Esophagus muscularis mucosa (tissue), 4 donors: Measurements from ENCODE around the gene CD40LG. TPM values are rescaled to one million over a fixed set of nuclear protein-coding genes. Genes with fewer than 3 reads are reported as not detected.

Experiments
- DNase-seq: peaks from one replicate; pipeline ENCODE4 v3.0.0-alpha.2; 2017; ENCODE audit errors: extremely low spot score
- H3K27ac ChIP-seq, 4 donors: fragments of 200-600 bp; sonication (generic); replicated peaks in 1 of 4; 1 replicate in 3 of 4; 2 replicates in 1 of 4; pipeline ENCODE4 v1.5.1; 2016 to 2019; ENCODE audit warnings: mild to moderate bottlenecking in 1 of 4
- H3K27me3 ChIP-seq, 4 donors: fragments of 200-600 bp; sonication (generic); one replicate each; pipeline versions ENCODE4 v1.5.1 to v1.6.0; 2016 to 2019
- H3K36me3 ChIP-seq, 4 donors: fragments of 200-600 bp; sonication (generic); one replicate each; pipeline ENCODE4 v1.5.1; 2016 to 2019
- H3K4me1 ChIP-seq, 4 donors: fragments of 200-600 bp; sonication (generic); one replicate each; pipeline ENCODE4 v1.5.1; 2016 to 2019
- H3K4me3 ChIP-seq, 4 donors: fragments of 200-600 bp; sonication (generic); 1 replicate in 2 of 4; 2 replicates in 2 of 4; pipeline ENCODE4 v1.5.1; 2016 to 2019; ENCODE audit warnings: mild to moderate bottlenecking in 4 of 4, moderate library complexity in 1 of 4
- H3K9me3 ChIP-seq, 4 donors: fragments of 200-600 bp; sonication (generic); 1 replicate in 3 of 4; 2 replicates in 1 of 4; pipeline ENCODE4 v1.5.1; 2016 to 2019
- EP300 ChIP-seq: sonication (generic); formaldehyde crosslinking; IDR thresholded peaks from one replicate; pipeline ENCODE4 v1.6.1; 2017; ENCODE audit warnings: antibody characterized with exemption
- POLR2A ChIP-seq: fragments of 450-650 bp; IDR thresholded peaks from one replicate; pipeline ENCODE4 v1.6.1; 2017; ENCODE audit warnings: antibody characterized with exemption, moderate library complexity, mild to moderate bottlenecking, low read depth
- POLR2AphosphoS5 ChIP-seq, 2 donors: sonication (generic); formaldehyde crosslinking; IDR thresholded peaks; one replicate each; pipeline ENCODE4 v1.6.1; 2017; ENCODE audit warnings: antibody characterized with exemption in 2 of 2
- WGBS: methylation state at CpG from one replicate; pipeline ENCODE4 v1.1.5; 2018; 5-methylcytosine and 5-hydroxymethylcytosine counted together
- intact Hi-C: fragments of 100-400 bp; cut with DNase I; formaldehyde crosslinking; loops from one replicate; pipeline ENCODE4 v1.15.1; 2023
- total RNA-seq, 4 donors: library from RNA; depleted of rRNA; stranded (reverse); fragments of >200 nt; gene quantifications; one replicate each; pipeline versions ENCODE4 v1.1.0 to v1.2.1, GENCODE V29; 2016
- TF ChIP-seq, protein P1 (sequence below), 3 experiments: fragments of 200-600 bp in 2 of 3; fragments of 450-650 bp in 1 of 3; sonication (generic) in 2 of 3; IDR thresholded peaks; one replicate each; pipeline ENCODE4 v1.5.1; 2017 to 2019; ENCODE audit warnings: antibody characterized with exemption in 3 of 3, mild to moderate bottlenecking in 2 of 3, moderate library complexity in 1 of 3

The CD40LG gene
- total RNA-seq, 4 donors from 2014 or later, result 0.32 to 0.33 TPM; not detected in 2

DNA sequence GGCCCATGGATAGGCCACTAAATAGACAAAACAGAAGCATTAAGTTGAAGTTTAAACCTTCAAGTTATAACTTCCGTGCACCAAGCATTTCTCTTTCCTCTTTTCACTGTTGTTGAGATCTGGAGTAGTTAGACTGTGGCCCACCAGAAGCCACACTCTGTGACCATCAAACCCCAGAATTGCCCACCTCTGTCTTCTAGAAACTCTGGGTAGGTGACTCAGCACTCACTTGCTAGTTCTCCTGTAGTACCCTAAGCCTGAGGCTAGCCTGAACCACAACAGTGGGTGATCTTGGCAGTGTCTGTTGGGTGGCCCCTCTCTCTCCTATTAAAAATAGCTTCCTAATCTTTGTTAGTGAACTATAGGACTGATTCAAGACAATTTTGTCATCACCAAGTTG is 24.6 kb upstream of the CD40LG start:
- Histone ChIP-seq H3K27me3 (no peaks in the 10 kb centered on the region), H3K9me3 (no peaks in the 10 kb centered on the region), H3K27ac (no peak overlapping the region), H3K4me1 (no peaks in the 10 kb centered on the region), H3K36me3 (no peaks in the 10 kb centered on the region), H3K4me3 (no peak overlapping the region)
- TF ChIP-seq, protein P1, sequence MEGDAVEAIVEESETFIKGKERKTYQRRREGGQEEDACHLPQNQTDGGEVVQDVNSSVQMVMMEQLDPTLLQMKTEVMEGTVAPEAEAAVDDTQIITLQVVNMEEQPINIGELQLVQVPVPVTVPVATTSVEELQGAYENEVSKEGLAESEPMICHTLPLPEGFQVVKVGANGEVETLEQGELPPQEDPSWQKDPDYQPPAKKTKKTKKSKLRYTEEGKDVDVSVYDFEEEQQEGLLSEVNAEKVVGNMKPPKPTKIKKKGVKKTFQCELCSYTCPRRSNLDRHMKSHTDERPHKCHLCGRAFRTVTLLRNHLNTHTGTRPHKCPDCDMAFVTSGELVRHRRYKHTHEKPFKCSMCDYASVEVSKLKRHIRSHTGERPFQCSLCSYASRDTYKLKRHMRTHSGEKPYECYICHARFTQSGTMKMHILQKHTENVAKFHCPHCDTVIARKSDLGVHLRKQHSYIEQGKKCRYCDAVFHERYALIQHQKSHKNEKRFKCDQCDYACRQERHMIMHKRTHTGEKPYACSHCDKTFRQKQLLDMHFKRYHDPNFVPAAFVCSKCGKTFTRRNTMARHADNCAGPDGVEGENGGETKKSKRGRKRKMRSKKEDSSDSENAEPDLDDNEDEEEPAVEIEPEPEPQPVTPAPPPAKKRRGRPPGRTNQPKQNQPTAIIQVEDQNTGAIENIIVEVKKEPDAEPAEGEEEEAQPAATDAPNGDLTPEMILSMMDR (IDR thresholded peaks at IDR 0.05), result no peak
- TF ChIP-seq POLR2A (no peak), POLR2AphosphoS5 (IDR thresholded peaks at IDR 0.05) (no peak)
- 94% methylated on average over 1 of the region's 1 CpG for WGBS
- intact Hi-C loops, result no loop called here
- no peak for DNase-seq

DNA sequence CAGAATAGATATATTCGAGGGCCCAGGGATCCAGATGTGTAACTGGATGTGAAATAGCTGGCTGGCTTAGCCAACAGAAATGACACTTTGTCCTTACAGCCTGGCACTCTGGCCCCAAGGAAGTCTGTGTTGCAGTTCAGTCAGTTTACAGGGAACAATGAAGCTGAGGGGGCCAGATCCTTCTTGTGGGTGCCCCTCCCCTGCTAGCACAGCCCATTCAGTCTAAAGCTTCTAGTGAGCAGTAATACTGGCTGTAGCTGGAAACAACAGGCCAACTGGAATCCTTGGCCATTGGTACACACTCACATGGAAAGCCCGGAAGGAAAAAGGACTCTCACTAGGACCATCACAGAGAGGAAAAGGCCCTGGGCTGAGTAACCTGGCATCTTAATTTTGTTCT is 22.7 kb upstream of the CD40LG start:
- Histone ChIP-seq H3K27ac (no peak overlapping the region), H3K9me3 (no peaks in the 10 kb centered on the region), H3K4me1 (no peaks in the 10 kb centered on the region), H3K27me3 (no peaks in the 10 kb centered on the region), H3K36me3 (no peaks in the 10 kb centered on the region), H3K4me3 (no peak overlapping the region)
- intact Hi-C loops, result no loop called here
- 72% methylated on average over 2 of the region's 2 CpGs for WGBS
- no peak for TF ChIP-seq POLR2AphosphoS5 (IDR thresholded peaks at IDR 0.05)
- TF ChIP-seq POLR2A, result no peak
- TF ChIP-seq EP300, result no peak
- no peak for DNase-seq

DNA sequence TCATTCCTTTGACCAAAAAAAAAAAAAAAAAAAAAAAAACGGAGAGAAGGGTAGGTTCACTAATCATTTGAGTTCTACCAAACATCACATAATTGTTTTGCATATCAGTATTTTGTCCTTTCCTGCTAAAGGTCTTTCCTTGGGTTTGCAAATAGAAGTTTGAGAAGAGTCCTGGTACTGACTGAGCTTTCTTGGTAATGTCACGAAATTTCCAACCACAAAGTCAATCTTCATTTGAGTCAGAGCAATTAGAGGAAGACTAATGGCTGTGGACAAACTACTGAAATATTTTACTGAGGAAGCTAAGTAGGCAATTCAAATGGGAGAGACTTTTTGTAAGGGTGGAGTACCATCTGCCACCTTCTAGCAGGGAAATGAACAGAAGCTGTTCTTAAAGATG is 21.7 kb upstream of the CD40LG start:
- WGBS, result 53% methylated on average over 2 of the region's 2 CpGs
- no peak for DNase-seq
- no peaks in the 10 kb centered on the region for H3K9me3 ChIP-seq

DNA sequence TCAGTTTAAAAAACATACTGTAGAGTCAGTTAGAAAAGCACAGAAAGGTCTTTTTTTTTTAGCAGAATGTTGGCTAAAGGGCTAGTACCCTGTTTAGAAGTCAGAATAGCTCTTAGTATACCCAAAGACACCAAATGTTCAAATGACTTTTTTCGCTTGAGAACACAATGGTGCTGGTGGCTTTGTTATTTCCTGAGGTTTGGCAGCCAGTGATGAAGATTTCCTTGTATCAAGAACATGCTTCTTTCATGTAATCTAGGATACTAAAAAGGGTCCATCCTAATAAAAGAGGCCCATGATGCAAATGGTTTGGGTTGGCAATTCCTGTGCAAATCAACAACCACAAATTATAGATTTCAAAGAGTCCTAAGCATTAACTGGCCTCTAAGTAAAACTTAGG is 21.1 kb upstream of the CD40LG start:
- 55% methylated on average over 1 of the region's 1 CpG for WGBS
- intact Hi-C loops, result no loop called here
- no peak for DNase-seq
- Histone ChIP-seq H3K27me3 (no peaks in the 10 kb centered on the region), H3K4me3 (no peak overlapping the region), H3K4me1 (no peaks in the 10 kb centered on the region), H3K27ac (no peak overlapping the region), H3K36me3 (no peaks in the 10 kb centered on the region), H3K9me3 (no peaks in the 10 kb centered on the region)
- TF ChIP-seq EP300, result no peak
- TF ChIP-seq, protein P1 (IDR thresholded peaks at IDR 0.05), result no peak
- no peak for TF ChIP-seq POLR2A
- no peak for TF ChIP-seq POLR2AphosphoS5 (IDR thresholded peaks at IDR 0.05)

More for the DNA sequence above, 21.7 kb upstream of the CD40LG start:
- TF ChIP-seq POLR2AphosphoS5 (IDR thresholded peaks at IDR 0.05), result no peak
- TF ChIP-seq, protein P1 (IDR thresholded peaks at IDR 0.05), result no peak
- TF ChIP-seq POLR2A, result no peak
- TF ChIP-seq EP300, result no peak
- H3K4me1 ChIP-seq, result no peaks in the 10 kb centered on the region
- no peaks in the 10 kb centered on the region for H3K36me3 ChIP-seq
- no peak overlapping the region for H3K4me3 ChIP-seq
- no peaks in the 10 kb centered on the region for H3K27me3 ChIP-seq
- intact Hi-C loops, result no loop called here
- no peak overlapping the region for H3K27ac ChIP-seq

DNA sequence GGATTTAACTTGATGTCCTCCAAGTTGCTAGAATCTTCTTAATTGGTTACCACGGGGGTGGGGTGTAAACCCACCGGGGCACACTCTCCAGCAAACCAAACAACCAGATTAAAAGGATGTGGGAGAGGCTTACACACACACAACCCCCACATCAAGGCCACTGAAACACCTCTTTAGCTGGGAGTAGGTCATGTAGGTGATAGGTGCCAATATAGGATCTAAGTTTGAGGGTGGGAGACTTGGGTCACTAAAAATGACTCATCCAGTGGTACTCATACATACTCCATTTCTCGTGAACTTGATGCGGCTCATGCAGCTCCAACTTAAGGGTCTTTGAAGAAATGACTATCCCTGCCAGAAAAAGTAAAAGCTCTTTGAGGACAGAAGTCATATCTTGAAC is 20.5 kb upstream of the CD40LG start:
- Histone ChIP-seq H3K27me3 (no peaks in the 10 kb centered on the region), H3K9me3 (no peaks in the 10 kb centered on the region), H3K4me1 (no peaks in the 10 kb centered on the region), H3K4me3 (no peak overlapping the region), H3K36me3 (no peaks in the 10 kb centered on the region), H3K27ac (no peak overlapping the region)
- intact Hi-C loops, result no loop called here
- TF ChIP-seq EP300, result no peak
- TF ChIP-seq, protein P1 (IDR thresholded peaks at IDR 0.05), result no peak
- TF ChIP-seq POLR2A, result no peak
- no peak for DNase-seq
- WGBS, result 76% methylated on average over 4 of the region's 4 CpGs
